GM18508 (cell line): Measurements from ENCODE around the gene CCT7.
"Not testable (repeated sequence)": the region's sequence is repeated elsewhere in the genome, so short reads cannot be mapped to it uniquely, and the experiment has no call there.

Source experiments
- ATAC-seq: cut with Tn5 transposase; IDR thresholded peaks from one replicate; pipeline ENCODE4 v1.9.1; 2021; ENCODE audit warnings: moderate number of reproducible peaks; ENCODE audit not compliant: insufficient read depth, unreplicated experiment

CCT7 gene

DNA sequence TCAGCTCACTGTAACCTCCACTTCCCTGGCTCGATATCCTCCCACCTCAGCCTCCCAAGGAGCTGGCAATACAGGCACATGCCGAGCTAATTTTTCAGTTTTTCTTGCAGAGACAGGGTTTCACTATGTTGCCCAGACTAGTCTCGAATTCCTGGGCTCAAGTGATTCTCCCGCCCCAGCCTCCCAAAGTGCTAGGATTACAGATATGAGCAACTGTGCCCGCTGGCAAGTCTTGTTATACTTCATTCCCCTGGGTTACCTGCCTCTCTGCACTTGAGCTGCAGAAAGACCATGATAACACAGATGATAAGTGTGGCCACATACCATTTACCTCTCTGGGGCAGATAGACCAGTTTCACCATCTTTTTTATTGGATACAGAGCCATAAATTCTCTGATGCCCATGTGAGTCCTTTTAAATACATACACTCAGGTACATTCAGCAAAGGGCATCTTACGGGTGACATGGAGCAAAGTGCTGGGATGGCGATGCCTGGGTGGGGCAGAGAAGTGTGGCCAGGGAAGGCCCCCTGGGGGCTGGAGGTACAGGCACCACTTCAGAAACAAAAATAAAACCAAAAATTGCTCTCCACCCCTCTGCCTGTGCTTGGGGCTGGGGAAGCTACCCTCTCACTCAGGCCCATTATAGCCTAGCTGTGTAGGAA lies 20.4 kb downstream of the CCT7 start:
- ATAC-seq, result no peak

DNA sequence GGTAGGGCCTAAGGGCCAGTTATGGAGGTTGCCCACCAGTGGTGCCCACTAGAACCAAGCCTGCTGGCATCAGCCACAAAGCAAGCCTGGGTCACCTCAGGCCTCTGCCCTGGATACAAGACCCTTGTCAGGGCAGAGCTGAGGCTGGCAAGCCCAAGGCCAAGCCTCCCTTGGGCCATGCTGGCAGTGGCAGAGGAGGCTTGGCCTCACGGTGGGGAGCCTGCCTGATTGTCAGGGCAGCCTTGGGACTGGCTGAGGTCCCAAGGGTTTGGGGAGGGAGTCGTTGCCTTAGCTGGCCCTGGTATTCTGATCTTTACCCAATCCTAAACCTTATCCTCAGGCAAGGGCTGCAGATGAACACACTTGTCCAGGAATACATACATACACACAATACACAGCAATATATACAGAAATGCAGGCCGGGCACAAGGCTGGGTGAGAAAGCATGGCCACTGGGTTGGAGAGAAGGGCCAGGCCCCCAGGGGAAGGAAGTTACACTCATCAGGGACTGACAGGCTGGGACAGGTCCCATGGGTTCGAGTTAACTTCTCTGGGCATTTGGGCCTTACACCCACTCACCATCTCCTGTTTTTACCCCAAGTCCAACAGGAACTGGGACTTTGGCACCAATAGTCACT lies 21.0 kb downstream of the CCT7 start:
- ATAC-seq, result no peak

DNA sequence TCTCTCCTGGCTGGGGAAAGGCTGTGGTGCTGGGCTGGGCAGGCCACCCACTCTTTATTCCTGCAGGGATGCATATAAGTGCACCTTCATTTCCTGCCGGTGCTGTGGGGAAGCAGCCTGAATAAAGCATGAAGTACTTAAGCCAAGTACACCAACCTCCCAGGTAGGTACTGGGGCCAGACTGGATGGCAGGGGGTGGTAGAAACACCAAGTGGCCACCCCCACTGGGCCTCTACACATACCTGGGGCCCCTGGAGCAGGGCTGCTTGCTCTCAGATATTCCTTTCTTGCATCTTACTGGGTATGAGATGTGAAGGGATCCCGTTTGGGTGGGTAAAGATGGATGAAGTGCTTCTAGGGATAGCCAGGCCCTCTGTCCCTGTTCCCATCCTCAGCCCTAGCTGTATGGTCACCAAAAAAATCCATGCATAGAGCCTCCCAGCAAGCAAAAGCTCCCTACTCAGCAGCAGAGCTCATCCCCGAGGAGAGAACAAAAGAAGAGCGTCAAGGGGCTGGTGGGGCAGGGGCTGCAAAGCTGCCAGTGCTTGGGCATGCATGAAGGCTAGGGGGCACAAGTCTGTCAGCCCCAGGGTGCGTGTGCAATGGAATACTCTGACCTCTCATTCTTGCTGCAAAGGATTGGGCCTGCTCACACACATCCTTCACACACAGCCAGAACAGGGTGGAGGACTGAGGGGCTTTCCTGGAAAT lies 22.0 kb downstream of the CCT7 start:
- ATAC-seq, result no peak

DNA sequence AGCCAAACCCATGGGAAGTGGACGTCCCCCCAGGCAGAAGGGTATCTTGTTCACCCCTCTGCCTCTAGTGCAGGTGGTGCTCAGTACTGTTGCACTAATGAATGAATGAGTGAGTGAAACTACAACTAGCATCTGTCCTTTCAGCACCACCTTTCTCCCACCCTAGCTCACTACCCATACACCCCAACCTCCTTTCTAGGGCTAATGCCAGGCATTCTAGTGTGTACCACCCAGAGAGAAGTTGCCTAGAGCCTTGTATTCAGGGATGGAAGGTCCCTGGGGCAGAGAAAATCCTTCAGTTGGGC lies 22.5 kb downstream of the CCT7 start:
- ATAC-seq, result no peak

DNA sequence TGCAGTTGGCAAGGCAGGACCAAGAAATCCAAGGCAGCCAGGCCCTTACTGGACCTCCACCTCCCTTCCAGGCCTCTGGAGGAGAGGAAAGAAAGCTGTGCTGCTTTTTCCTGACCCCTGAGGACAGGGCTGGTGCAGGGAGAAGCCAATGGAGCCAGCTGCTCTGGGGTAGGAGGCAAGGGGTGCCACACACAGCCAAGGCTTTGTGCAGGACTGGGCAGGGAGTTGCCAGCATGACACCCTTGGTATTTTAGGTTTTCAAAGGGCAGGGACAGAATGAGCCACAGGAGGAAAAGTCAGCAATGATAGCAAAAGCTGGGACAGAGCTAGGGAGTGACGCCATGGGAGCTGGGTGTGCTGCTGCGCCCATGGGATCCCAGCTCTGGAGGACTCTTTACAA lies 22.9 kb downstream of the CCT7 start:
- no peak for ATAC-seq

DNA sequence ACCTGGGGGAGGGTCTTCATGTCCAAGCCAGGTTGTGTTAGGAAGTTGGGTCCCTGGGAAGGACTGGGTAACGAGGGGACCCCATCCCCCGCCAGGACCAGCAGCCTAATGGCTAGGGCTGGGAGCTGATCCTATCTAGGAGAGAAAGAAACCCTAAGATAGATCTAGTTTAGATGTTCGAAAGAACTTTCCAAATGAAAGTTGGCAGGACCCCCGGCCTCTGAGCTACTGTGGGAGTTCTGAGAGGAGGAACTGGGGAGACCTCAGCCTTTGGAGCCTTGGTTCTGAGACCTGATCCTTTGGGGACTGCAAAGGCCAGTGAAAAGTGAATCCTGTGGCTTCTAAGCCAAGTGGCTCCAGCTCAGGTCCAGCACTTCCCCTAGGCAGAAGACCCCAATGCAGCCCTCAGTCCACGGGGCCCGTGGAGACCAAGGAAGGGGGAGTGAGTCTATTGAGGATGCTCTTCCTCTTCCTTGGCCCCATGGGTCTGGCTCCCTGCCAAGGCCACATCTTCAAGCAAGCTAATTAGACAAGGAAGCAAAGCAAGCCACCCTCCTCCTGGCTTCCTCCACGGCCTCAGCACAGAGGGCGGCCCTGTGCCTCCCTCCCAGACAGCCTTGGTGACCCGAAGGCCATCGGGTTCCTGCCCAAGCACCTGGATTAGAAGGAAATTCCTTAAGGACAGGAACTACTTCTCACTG lies 23.5 kb downstream of the CCT7 start:
- ATAC-seq, result no peak

DNA sequence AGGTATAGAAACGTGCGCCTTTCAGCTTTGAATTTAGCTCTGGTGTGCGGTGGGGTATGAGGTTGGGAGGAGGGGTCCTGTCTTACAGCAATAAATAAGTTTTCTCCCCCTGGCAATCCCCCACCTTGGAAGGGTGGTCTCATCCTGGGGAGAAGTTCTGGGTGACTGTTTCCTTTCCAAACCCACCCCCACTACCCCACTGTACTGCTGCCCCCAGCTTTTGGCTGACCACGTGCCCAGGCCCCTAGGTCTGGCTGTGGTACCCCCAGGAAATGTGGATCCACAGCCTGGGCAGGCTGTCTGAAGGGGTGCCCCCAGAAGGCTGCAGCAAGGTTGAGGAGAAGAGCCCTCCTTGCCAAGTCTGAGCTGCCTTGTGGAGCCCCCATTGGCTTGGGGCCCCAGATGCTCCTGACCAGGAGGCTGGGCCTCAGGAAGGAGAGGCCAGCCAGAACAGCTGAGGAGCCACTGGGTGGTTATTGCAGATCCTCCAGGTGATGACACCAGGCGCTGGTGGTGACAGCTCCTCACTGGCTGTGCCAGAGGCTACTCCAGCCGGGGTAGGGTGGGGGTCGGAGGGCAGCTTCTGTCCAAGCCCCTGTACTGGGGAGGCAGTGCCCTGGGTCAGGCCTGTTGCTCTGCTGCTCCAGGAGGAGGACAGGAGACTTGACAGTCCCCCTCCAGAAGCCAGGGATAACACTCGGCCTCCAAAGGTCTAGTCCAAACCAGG lies 24.2 kb downstream of the CCT7 start:
- ATAC-seq, result no peak

DNA sequence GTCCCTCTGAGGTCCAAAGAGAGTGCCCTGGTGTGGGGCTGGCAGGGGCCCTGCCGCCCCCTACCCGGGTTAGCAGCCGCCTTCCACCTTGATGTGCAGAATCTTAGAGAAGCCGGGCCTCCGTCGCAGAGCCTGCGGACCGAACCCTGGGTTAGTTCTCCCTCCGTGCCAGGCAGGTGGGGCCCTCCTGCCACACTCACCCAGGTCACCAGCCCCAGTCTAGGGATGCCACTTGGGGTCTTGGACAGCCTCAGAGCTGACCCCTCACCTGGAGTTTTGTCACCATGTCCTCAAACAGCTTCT lies 24.8 kb downstream of the CCT7 start:
- no peak for ATAC-seq

DNA sequence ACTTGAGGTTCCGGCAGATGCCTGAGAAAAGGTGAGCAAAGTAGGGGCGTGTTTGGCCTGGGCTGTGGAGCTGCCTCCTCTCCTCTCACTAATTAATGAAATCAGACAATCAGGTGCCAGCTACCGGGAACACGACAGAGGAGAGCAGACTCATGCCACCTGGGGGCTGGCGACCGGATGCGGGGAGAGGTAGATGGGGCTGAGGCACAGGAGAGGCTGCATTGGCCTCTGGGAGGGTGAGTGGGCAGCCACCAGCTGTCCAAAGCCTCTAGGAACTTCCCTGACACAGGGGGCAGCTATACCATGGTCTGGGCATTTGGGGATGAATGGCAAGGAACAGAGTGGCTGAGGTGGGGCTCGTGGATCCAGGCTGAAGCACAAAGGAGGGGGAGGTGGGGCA lies 25.2 kb downstream of the CCT7 start:
- ATAC-seq, result no peak

DNA sequence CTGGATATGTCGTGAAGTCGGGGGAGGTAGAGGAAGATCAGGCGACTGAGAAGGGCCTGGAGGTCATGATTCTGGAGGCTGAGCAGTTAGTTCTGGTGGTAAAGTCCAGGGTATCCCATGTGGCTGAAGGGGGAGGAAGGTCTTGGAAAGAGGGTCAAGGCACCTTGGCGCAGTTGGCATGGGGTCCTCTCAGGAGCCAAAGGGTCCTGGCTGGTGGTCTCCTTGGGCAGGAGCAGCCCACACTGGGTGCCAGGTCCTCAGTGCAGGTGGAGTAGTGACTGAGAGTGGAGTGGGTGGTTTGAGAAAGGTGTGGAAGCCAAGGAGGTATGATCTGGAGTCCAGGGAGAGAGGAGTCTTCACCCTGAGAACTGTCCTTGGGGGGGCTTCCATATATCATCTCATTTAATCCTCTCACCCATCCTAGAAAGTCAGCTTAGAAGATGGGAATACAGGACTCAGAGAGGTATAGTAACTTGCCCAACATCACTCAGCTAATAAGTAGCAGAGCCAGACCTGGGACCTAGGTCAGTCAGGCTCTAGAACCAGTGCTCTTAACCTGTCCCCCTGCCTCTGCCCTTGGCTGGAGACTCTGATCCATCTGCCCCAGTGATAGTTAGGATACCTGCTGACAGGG lies 25.7 kb downstream of the CCT7 start:
- ATAC-seq, result no peak

DNA sequence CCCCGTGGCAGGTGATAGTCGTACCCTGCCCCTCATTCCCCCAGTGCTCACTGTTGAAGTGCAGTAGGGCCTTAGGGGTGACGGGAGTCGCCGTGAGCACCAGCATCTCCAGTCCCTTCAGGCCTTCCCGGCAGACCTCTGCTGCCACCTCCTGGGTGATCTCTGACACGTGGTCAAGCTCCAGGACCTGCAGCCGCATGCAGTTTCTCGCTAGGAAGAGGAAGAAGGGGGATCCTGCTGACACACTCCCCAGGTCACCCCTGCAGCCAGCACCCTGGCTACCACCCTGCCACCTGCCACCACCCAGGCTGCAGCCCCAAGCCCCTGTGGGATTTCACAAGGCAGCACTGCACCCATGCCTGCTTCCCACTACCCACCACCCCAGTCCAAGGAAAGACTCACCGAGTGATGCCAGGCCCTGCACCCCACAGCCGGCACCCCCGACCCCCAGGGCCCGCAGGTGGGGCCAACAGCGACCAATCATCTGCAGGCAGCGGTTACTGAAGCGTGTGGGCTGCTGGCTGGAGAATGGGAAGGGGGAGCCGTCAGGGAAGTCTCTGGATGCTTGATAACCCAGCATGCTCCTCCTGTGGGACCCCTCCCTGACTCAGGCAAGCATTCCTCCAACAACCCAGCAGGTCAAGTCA lies 26.4 kb downstream of the CCT7 start:
- no peak for ATAC-seq

DNA sequence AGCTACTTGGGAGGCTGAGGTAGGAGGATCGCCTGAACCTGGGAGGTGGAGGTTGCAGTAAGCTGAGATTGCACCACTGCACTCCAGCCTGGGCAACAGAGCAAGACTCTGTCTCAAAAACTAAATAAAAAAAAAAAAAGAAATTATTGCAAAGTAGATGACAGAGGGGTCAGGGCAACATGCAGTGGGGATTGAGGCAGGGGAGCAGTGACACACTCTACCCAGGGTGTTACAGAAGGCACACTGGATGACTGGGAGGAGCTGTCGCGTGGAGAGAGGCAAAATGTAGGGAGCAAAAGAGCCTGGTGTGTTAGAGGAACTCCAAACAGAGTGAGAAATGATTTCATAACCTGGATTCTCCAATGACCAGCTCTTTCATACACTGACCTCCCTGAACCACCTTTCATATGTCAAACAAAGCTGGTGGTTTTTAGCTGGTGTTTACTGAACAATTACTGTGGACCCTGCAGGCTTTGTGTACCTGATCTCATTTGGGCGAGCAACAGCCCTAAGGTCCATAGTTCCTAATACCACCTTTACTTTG lies 28.1 kb downstream of the CCT7 start:
- ATAC-seq, result no peak

DNA sequence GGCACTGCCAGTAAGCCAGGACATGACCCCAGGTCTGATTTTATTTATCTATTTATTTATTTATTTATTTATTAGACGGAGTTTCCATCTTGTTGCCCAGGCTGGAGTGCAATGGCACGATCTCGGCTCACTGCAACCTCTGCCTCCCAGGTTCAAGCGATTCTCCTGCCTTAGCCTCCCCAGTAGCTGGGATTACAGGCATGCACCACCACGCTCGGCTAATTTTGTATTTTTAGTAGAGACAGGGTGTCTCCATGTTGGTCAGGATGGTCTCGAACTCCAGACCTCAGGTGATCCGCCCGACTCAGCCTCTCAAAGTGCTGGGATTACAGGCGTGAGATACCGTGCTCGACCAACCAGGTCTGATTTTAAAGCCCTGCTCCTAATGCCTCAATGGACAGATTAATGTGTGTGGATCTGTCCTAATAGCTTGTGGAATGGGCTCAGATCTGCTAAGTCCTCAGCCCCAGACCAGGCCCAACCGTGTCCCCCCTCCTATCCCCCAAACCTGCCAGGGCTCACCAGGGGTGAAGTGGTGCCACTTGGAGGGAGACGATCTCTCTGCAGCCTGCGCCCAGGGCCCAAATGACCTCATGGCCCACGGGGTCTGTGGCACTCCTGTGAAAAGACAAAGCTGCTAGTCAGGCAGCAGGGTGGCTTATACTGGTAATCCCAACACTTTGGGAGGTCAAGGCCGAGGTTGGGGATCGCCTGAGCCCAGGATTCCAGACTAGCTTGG lies 28.8 kb downstream of the CCT7 start:
- ATAC-seq, result not testable (repeated sequence)

DNA sequence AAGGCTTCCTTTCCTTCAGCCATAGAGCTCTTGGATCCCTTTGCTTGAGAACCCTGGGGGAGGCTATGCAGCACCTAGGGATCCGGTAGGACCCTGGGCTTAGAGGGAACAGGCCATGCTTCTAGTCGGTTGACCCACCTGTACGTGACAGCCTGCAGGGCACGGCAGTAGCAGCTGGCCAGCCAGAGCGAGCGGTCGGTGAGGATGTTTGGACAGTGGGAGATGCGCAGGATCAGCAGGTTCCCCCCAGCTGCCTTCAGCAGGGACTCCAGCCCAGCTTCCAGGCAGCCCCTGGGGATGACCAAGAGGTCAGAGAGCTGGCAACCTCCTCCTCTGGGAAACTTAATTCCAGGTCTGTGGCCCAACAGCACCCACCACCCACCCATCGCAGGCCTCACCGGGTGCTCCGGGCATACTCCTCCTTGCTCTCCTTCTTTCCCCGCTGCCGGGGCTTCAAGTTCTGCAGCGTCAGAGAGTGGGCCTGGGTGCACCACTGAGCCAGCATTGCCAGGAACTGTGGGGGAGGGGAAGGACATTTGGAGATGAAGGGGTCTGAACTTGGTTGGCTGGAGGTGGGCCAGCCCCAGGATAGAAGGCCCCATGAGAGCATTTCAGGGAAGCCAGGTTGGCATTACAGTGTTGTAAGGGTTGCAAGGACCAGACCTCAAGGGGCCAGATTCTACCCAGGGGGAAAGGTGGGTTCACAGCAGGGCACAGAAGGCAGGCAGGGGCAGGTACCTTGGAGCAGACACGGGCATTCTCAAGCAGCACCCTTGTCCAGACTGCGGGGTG lies 29.6 kb downstream of the CCT7 start:
- no peak for ATAC-seq

DNA sequence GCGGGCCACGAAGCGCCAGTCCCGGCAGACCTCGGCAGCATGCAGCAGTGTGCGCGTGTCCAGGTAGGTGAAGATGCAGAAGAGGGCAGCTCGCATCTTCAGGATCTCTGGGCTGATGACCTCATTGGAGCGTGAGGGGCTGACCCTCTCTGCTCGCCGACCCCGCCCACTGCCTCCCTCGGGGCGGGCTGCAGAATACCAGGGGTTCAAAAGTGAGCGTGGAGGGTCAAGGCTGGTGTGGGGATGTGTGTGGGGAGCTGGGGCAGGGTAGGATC lies 30.2 kb downstream of the CCT7 start:
- no peak for ATAC-seq

DNA sequence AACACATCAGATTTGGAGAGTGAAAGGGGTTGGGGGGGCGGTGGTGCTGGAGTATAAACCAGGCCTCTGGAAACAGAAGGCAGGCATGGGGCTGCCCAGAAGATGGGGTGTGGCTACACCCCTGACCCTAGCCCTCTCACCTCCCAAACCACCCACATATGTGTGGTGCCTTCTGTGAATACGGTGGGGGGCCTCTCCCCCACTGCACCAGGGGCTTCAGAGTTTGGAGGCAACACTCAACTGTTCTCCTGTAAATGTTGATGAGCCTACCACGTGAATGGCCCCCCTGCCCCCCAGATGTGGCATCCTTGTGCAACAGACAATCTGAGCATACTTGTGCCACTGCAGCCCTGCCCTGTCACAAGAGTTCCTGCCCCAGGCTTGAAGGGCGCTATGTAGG lies 30.7 kb downstream of the CCT7 start:
- no peak for ATAC-seq

DNA sequence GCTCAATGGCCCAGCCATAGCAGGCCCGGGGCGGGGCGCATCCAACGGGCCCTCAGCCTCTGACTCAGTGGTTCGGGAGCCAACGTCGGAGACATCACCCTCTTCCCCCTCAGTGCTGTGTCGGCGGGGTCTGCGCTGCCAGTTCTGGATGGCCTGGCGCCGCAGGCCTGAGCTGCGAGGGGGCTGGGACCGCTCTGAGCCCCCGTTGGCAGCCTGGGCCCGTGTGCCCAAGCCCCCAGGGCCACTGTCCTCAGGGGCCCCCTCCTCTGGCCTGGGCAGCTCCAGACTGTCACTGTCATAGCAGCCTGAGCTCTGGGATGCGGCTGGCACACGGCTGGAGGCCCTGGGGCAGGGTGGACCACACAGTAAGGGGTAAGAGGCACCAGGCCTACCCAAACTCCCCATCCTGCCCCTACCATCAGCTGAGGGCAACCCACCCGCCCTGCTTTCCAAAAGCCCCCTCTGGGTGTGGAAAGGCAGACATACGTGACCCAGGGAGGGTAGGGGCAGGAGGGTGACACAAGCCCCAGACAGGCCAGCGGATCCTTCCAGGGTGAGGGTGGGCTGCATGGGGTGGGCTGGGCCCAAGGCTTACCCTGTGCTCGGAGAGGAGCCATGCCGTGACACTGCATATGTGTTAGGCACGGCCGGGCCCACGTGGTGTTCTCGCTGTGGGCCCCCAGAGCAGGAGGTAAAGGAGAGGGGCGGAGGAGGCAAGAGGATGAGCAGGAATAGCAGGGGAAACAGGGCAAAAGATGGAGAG lies 31.4 kb downstream of the CCT7 start:
- ATAC-seq, result no peak
